GM12891 (cell line): Measurements from ENCODE around the gene PRELP.

ENCODE experiments used
- POLR2A ChIP-seq: IDR thresholded peaks from 2 replicates; pipeline ENCODE4 v1.6.1; 2011; ENCODE audit warnings: low read depth, low read length, control low read depth
- POLR2AphosphoS5 ChIP-seq: IDR thresholded peaks from 2 replicates; pipeline ENCODE4 v1.6.1; 2011; ENCODE audit warnings: low read depth, low read length, control low read depth
- SPI1 ChIP-seq: IDR thresholded peaks from 2 replicates; pipeline ENCODE4 v1.6.1; 2011; ENCODE audit warnings: low read depth, low read length, control low read depth
- TAF1 ChIP-seq: IDR thresholded peaks from 2 replicates; pipeline ENCODE4 v1.6.1; 2011; ENCODE audit warnings: low read depth, low read length, control low read depth

GRCh38 chr1:203524152-203524551, 48.5 kb downstream of the PRELP start:
- TF ChIP-seq TAF1 (no peak), POLR2AphosphoS5 (no peak), POLR2A (no peak), SPI1 (no peak)
